Muscle of arm (tissue), 12 donors: ENCODE results near the gene PPME1. TPM values are rescaled to one million over a fixed set of nuclear protein-coding genes. Genes with fewer than 3 reads are reported as not detected.

Experiments
- DNase-seq: peaks from one replicate; pipeline ENCODE4 v3.0.0-alpha.2; 2013
- polyA plus RNA-seq, 12 donors: library from polyadenylated mRNA; unstranded; fragments of 120-200 nt; gene quantifications; one replicate each; pipeline ENCODE4 v1.2.1, GENCODE V29; 2013; ENCODE audit not compliant: insufficient read length in 12 of 12

PPME1 gene
- polyA plus RNA-seq, 12 donors, result 37.6 to 51.1 (median 42.6) TPM; not detected in 1

GRCh38 chr11:74154620-74155281 lies 16.3 kb upstream of the PPME1 start:
- no peak for DNase-seq

GRCh38 chr11:74157169-74157568 lies 13.9 kb upstream of the PPME1 start:
- DNase-seq, result no peak

- no peak for DNase-seq
These were observed 11.4 kb upstream of the PPME1 start for GRCh38 chr11:74159642-74160041.

- DNase-seq, result no peak
These were observed 8.2 kb upstream of the PPME1 start for GRCh38 chr11:74162681-74163467.

- no peak for DNase-seq
These were observed 2.3 kb upstream of the PPME1 start for GRCh38 chr11:74168838-74169237.

- no peak for DNase-seq
These were observed 1.2 kb upstream of the PPME1 start for GRCh38 chr11:74169738-74170458.

- no peak for DNase-seq
These were observed 510 bp downstream of the PPME1 start for GRCh38 chr11:74171630-74171968.

- DNase-seq, result no peak
These were observed 908 bp downstream of the PPME1 start for GRCh38 chr11:74171997-74172396.

GRCh38 chr11:74175920-74176319 lies 4.8 kb downstream of the PPME1 start:
- no peak for DNase-seq

GRCh38 chr11:74179234-74180052 lies 8.4 kb downstream of the PPME1 start:
- no peak for DNase-seq

GRCh38 chr11:74182635-74183034 lies 11.5 kb downstream of the PPME1 start:
- no peak for DNase-seq

GRCh38 chr11:74185285-74185684 lies 14.2 kb downstream of the PPME1 start:
- no peak for DNase-seq

- no peak for DNase-seq
These were observed 14.6 kb downstream of the PPME1 start for GRCh38 chr11:74185695-74186094.

- DNase-seq, result no peak
These were observed 24.7 kb downstream of the PPME1 start for GRCh38 chr11:74195828-74196227.

GRCh38 chr11:74196781-74197486 lies 25.8 kb downstream of the PPME1 start:
- no peak for DNase-seq

GRCh38 chr11:74203966-74204365 lies 32.9 kb downstream of the PPME1 start:
- DNase-seq, result peak; percentile 13

- DNase-seq, result no peak
These were observed 33.6 kb downstream of the PPME1 start for GRCh38 chr11:74204701-74205100.

- DNase-seq, result no peak
These were observed 34.1 kb downstream of the PPME1 start for GRCh38 chr11:74205181-74205580.

- DNase-seq, result no peak
These were observed 35.7 kb downstream of the PPME1 start for GRCh38 chr11:74206746-74207145.

GRCh38 chr11:74208507-74208906 lies 37.4 kb downstream of the PPME1 start:
- no peak for DNase-seq

GRCh38 chr11:74212533-74212932 lies 41.4 kb downstream of the PPME1 start:
- DNase-seq, result no peak
